Body of pancreas (tissue), 4 donors: ENCODE results near the gene ALKBH4.
"Not testable (repeated sequence)": the region's sequence is repeated elsewhere in the genome, so short reads cannot be mapped to it uniquely, and the experiment has no call there.

Experiments
- POLR2A ChIP-seq, 3 donors: fragments of 450-650 bp; IDR thresholded peaks; one replicate each; pipeline ENCODE4 v1.6.1; 2016; ENCODE audit warnings: antibody characterized with exemption in 3 of 3, mild to moderate bottlenecking in 2 of 3
- TF ChIP-seq, protein P1 (sequence below), 7 experiments: fragments of 450-650 bp in 4 of 7; fragments of 200-600 bp in 3 of 7; sonication (generic) in 3 of 7; IDR thresholded peaks; one replicate each; pipeline ENCODE4 v1.5.1; 2016 to 2019; ENCODE audit warnings: antibody characterized with exemption in 7 of 7

DNA sequence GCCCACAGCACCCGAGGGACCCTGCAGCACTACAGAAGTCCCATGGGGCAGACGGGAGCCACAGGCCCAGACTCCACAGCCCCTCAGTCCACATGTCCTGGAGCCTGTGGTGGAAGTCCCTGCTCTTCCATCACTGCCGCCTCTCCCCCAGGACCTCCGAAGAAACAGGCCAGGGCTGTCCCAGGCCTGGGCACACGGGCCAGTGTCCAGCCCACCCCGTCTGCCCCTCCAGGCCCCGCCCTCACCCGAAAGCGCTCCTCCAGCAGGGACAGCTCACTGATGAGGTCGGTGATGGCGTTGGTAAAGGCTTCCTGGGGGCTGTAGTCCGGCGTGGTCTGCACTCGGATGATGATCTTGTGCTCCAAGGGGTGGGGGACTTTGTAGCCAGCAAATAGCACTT lies 9.5 kb upstream of the ALKBH4 start:
- TF ChIP-seq, protein P1, sequence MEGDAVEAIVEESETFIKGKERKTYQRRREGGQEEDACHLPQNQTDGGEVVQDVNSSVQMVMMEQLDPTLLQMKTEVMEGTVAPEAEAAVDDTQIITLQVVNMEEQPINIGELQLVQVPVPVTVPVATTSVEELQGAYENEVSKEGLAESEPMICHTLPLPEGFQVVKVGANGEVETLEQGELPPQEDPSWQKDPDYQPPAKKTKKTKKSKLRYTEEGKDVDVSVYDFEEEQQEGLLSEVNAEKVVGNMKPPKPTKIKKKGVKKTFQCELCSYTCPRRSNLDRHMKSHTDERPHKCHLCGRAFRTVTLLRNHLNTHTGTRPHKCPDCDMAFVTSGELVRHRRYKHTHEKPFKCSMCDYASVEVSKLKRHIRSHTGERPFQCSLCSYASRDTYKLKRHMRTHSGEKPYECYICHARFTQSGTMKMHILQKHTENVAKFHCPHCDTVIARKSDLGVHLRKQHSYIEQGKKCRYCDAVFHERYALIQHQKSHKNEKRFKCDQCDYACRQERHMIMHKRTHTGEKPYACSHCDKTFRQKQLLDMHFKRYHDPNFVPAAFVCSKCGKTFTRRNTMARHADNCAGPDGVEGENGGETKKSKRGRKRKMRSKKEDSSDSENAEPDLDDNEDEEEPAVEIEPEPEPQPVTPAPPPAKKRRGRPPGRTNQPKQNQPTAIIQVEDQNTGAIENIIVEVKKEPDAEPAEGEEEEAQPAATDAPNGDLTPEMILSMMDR (IDR thresholded peaks at IDR 0.05) = not testable (repeated sequence)
- not testable (repeated sequence) for TF ChIP-seq POLR2A (IDR thresholded peaks at IDR 0.05)
